Central memory CD4-positive, alpha-beta T cell (primary cell): ENCODE measurements around the gene DOCK10.

Experiments used
- DNase-seq: peaks from one replicate; pipeline ENCODE4 v3.0.0; 2022

DOCK10 gene

DNA sequence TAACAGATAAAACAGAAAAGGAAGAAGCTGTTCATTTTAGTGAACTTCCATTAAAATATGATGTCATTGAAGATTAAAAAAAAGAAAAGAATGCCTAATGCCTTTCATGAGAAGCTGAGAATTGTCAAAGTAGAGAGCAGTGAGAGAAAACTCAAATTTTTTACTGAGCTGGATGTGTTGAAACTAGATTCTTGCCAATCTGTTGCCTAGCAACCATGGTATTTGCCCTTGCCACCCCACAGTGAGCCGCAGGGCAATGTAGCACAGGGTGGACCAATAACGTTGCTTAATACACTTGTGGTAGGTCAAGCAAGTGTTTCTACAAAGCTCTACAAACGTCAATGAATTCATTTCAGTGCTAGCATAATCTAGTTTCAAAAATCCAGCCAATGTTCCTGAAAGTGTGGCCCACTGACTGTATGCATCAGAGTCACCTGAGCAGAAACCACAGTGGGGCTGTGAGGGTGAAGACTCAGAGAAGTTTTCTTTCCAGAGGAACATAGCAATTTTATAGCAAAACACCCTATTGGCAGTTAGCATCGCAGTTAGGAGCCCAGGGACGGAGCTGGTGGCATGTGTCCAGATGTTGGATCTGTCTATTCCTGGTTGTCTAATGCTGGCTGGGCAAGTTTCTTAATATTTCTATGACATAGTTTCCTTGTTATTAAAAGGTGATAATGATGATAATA, 132.2 kb downstream of the DOCK10 start:
- DNase-seq, result peak; percentile 28

DNA sequence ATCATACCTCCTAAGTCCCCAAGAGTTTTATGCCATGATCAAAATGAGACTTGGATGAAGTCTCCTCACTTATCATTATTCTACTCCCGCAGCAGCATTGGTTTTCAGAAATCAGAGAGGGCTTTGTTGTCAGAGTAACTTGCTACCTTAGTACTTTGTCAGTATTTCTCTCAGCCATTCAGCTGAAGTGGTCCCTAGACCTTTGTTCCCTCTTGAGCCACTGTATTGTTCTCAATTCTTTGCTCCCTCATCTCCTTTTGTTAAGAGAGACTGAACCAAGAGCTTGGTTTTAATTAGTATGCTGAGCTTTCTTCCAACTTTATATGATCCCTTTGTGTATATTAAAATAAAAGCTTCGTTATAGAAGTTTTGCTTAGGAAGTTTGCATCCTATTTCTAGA, 133.4 kb downstream of the DOCK10 start:
- DNase-seq, result no peak

DNA sequence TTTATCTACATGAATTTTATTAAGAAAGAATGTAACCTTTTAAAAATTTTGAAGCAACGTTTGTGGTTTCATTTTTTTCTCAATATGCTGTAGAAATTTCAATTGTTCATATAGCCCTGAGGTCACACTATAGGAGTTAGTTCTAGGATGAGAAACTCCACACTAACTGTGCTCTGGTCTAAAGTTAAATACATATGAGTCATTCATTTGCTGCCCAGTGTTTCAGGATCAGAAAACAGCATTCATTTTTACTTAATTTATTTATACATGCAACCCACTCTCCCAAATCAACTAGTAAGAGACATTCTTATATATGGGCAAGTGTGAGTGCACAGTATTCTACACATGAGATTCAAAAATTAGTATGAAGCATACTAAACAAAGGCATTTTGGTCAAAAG, 137.9 kb downstream of the DOCK10 start:
- DNase-seq, result no peak

DNA sequence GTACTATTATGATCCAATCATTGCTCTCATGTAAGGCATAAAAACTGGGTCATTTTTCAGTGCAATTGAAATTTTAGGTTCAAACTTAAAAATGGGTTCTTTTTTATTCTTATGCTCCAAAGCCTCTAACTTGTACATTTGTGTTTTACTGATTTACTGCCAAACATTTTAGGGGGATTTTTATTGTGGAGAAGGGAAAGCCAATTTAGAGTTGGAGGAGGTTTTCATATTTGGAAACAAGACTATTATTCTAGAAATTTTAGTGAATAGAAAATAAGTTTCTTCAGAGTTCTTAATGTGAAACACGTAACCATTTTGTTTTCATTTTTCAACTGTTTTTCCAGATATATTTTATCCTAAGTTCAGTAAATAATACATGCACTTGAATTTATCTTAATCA, 138.6 kb downstream of the DOCK10 start:
- DNase-seq, result no peak

DNA sequence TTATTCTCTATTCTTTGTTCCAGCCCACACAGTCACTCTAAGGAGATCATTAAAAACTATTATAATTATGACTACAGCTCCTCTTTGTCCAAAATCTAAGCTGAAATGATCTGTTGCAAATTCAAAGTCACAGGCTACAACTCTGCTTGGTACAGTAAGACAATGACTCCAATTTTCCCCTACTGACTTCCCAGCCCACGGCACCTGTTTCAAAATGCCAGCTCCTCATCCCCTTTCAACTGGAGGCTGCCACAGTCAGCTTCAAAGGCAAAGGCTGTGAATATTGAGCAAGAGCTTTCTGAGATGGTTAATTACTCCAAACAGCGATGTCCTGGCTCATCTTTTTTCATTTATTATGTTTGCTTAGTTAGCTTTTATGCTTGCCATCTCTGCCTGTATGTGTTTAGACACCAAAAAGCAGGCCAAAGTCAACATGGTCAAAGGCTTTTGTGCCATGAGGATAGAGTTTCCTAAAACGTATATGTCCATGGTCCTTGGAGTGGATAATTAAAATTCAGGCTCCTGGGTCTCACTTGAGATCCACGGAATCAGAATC, 141.1 kb downstream of the DOCK10 start:
- no peak for DNase-seq

DNA sequence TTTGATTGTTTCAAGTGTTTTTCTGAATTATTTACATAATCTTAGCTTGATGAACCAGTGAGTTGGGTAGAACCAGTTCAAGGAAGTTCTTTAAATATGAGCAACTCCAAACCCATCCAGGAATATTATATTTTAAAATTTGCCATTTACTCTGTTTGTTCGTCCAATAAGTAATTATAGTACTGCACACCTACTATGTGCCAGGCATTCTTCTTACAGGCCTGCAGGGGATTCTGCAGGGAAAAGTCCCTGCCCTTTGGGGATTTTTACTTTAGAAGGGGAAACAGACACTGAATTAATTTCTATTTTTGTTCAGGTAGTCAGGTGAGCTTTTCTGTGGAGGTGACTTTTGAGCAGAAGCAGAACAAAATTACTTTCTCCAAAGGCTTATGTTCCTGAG, 146.9 kb downstream of the DOCK10 start:
- no peak for DNase-seq

DNA sequence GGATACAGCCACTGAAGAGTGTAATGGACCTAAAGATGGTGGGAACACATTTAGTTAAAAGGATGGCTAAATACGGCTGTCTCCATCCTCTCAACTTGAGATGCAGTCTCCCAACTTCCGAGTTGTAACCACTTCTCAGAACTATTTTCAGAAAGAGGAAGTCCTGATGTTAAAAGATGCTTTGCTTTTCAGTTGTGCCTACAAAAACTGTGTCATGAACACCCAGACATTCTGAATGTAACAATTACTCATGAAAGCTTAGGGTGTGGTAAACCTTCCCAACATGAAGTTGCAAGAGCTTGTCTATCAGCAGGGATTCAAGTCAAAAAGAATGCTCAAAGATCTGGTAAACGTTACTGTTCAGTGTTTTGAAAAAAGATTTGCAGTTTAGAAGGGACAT, 147.9 kb downstream of the DOCK10 start:
- no peak for DNase-seq

DNA sequence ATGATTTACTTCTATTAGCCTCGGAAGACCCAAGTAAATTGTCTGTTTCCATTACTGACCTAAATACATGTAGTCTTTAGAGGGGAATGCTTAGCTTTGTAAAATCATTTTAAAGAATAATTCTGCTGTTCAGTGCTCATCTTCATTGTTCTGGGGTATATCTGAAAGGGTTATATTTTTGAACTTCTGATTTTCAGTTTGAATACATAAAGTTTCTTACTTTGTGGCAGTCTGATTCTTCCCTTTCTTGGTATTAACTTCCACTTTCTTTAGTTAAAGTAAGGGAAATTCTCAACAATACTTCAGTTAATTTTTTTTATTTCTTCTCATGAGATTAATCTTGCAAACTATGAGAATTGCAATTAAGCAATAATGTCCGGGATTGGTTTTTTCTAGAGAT, 148.4 kb downstream of the DOCK10 start:
- no peak for DNase-seq

DNA sequence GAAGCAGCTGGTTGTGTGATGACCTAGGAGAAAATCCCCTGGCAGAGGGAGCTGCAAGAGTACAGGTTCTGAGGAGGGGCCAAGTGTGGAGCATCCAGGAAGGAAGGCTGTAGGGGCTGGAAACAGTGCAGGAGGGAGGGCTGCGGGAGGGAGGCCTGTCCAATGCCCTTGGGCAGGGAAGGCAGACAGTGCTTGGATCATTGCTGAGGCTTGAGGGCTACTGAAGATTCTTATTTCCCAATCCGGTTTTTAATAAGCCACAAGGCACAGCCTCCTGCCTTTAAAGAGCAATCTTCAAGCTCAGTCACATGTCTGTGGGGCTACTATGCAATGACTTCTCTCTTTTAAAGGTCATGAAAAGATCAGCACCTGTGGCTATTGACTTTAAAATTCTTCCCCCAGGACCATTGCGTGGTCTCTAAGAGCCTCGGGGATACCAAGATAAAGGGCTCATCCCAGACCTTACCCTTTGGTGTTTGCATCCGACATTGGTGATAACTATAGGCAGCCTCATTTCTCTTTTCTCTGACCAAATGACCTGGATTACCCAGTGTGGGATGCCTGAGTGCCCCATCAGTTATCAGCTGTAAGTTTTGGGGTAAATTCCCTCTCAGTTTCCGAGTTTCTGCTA, 149.6 kb downstream of the DOCK10 start:
- DNase-seq, result no peak

DNA sequence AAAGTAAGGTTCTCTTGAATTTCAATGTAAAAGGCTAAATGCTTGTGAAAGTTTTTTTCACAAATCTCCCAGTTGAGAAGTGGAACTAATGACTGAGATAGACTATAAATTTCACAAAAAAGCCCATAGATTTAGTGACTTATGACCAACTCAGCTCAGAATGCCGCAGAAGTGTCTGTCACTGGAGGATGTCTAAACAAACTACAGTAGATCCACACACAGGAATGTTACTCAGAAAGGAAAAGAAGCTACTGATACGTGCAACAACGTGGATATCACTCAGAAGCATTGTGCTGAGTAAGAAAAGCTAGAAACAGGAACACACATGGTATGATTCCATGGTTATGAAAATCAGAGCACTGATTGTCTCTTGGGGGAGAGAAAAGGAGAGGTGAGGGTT, 151.9 kb downstream of the DOCK10 start:
- DNase-seq, result no peak

DNA sequence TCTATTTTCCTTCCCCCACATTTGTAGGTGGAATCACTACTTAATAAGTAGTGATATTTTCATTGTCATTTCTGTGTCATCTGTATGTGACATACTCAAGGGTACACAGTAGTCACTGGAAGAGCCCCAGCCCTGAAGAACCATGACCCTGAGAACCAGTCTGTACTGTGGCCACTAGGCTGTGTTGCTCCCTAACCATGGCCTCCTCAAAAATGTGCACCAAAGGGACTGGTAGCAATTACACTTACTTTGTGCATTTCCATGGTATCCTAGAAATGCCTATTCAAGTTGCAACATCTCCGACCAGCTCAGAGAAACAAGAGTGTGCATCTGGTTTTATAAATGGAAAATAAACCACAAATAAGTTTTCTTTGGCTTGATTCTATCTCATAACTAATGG, 155.1 kb downstream of the DOCK10 start:
- no peak for DNase-seq

DNA sequence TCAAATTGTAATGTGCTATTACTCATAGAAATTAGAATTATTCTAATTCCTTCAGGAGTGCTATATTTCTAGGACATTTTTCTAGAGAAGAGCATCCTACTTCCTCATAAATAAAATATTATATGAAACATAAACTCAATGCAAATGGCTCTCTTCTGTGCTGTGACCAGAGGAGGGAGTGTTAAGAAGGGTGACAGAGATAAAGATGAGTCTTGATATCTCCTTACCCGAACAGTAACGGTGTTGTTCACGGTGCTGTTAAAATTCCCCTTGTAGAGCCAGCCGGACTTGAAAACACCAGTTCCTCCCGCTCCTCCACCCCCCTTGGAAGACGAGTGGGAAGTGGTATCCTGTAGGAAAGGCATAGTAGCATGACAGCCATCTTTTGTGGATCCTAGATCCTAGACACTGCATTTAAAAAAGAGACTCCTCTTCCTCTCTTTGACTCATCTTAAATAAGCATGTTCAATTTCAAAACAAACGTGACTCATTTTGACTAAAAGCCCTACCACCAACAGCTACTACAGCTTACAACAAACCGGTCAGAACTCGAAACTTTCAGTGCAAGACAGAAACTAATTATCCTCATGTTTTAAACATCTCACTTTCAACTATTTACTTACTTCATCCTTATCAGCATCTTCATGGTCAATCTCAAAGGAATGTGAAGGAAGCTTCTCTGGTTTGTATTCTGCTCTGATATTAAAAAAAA, 156.3 kb downstream of the DOCK10 start:
- DNase-seq, result no peak

DNA sequence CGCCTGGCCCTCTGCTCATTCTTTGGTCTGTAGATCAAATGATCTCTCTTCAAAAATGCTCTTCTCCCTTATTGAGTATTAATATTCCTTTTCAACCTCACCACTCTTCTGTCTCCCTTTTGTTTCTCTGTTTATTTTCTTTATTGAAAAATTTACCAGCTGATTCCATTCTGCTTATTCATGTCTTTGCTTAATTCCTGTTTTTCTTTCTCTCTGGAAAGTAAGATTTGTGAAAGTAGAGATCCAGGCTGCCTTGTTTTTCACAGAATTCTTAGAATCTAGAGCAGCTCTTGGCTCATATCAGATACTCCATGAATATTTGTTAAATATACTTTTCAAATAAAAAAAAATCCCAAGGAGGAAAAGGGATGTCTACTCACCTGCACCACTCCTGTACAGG, 157.0 kb downstream of the DOCK10 start:
- DNase-seq, result no peak

DNA sequence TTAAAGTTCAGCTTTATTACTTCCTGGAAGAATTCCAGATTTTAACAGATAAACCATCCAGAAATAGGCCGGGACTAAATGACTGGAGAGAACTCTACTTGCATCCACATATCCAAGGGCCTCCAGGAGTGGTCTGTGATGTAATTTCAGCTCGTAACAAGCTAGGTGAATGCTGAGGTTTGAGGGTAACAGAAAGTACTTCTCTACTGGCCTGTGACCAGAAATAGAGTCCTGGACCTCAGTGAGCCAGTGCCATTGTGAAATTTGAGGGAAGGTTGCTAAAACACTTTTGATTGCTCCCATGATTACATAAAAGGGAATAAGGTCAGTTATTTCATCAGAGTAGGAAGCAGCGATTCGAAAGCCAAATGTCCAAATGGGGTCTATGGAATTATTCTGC, 158.1 kb downstream of the DOCK10 start:
- DNase-seq, result no peak

DNA sequence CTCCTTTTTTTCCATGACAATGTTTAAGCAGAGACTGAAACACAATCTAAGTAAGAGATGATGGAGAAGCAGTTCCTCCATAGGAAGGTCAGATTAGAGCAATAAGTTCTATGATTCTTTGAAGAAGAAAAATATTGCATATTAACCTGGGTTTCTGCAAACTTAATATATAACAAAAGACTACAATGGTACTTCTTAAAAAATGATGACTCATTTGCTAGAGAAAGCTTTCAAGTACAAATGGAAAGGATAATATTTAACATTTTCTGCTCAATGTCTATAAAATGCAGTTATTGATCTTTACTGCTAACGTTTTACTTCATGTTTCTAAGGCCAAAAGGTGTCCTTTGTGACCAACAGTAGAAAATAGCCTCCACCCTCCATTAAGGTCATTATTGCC, 158.6 kb downstream of the DOCK10 start:
- DNase-seq, result no peak

DNA sequence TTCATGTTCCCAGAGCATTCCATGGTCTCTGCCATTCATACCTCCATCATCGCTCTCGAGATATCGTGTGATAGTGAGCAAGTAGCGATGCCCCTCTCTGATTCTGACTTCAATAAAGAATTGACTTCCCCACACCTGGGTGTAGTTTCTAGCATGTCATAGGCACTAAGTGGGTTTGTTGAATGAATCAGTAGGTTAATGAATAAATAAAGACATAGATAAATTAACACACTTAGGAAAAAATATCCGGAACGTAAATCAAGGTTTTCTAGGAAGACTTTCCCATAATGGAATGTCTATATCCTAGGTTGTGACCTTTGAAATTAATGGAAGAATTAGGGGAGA, 159.1 kb downstream of the DOCK10 start:
- DNase-seq, result no peak

DNA sequence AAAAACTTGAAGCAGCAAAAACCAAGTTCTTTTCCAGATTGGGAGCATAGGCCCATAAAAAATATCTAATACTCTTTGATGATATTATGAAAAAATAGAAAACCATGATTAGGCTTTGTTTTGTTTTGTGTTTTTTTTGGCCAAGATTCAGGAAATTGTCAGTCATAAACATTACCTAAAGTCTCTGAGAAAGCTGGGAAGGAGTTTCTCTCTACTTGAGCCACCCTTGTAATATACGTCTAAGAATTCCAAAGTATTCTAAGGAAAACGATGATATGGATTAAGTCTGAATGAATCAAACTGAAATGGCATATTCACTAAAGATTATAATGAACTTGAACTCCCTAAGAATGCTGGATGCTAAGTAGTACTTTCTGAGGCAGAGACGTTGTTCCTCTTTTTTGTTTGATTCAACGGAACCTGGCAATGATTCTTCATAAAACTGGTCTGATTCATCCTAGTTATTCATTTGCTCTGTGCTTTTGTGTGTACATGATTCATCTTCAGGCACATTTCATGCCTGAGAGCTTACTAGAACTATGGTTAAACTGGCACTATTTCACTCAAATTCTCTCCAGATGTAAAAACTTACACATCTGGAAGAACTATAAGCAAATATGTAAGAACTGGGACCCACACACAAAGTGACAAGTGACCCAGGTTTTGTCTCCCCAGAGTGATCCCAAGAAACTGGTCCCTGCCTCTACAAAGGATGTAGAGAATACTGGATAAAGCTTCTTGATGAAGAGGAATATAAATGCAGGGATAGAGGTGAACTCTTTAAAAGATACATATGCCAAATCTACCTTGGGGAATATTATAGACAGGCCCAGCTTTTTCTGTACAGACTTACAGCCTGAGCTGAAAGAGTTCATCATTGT, 159.7 kb downstream of the DOCK10 start:
- no peak for DNase-seq

DNA sequence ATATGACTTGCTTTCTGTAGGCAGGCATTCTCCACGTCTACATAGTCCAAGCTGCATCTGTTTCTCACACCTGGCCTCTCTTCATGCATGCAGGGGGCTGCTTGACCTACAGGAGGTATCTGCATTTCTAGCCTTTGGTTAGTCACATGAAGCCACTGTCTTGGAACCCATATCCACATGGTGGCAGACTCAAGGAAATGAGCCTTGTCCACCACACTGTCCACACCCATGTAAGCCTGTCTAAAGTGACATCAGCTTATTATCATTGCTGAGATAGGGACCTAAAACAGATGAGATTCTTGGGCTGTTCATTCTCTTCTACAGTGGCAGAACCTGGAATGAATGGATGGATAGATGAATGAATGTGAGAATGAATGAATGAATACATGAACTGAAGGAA, 160.4 kb downstream of the DOCK10 start:
- DNase-seq, result no peak

DNA sequence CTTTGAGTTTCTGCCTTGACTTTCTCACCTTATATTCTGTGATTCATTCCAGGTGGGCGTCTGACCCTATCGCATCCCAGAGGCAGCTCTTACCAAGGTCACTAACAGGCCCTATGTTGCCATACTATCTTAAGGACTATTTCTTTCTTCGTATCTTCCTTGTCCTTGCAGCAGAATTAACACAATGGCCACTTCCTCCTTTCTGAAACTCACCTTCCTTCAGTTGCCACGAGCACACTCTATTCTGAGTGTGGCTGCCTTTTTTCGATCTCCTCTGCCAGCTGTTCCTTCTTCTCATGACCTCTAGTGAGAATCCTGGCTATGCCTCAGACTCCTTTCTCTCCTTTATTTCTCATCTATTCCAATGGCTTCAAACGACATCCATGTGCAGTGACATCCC, 165.7 kb downstream of the DOCK10 start:
- no peak for DNase-seq

DNA sequence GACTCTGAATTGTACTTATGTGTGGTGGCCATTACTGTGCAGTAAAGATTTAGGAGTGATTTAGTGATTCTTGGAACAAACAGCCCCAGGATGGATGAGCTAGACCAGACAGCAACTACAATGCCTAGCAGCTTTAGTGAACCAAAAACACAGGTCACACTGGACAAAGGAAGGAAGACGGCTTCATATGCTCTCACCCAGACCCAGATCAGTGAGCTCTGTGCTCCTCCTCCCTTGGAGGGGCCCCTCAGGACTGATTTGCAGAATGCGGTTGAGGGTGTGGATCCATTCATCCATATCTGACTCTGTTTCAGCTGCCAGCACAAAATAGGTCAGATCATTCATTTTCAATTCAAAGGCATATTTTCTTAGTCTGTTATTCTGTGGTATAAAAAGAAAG, 166.4 kb downstream of the DOCK10 start:
- no peak for DNase-seq

DNA sequence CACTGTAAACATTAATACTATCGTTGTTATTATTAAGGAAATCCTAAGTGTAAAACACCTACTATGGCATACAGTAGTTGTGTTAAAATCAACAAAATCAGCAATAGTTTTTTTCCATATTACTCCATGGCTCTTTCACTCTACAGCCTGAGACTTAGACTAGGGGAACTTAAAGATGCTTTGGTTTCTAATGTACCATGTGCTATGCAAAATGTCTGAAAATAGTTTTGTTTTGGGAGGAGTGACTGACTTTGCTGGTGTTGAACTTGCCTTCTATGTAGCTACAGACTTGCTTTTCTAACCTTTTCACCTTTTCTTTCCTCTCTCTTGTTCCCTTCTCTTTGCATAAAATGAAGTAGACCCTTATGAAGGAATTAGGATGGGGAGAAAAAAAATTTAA, 167.1 kb downstream of the DOCK10 start:
- no peak for DNase-seq

DNA sequence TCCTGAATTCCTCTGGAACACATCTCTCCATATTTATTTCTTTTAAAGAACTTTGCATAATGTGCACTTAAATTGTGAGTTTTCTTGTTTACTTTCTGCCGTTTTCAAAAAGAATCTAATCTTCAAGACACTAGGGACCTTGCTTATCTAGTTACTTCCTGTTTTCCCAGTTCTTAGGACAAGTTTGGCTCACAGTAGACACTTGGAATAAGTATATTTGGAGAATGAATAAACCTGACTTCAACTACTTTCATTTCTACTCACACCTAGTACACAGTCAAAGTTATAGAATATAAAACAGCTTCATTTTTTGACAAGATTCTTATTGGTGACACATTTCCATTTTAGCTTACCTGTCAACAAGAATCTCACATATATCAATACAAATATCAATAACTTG, 170.5 kb downstream of the DOCK10 start:
- no peak for DNase-seq

DNA sequence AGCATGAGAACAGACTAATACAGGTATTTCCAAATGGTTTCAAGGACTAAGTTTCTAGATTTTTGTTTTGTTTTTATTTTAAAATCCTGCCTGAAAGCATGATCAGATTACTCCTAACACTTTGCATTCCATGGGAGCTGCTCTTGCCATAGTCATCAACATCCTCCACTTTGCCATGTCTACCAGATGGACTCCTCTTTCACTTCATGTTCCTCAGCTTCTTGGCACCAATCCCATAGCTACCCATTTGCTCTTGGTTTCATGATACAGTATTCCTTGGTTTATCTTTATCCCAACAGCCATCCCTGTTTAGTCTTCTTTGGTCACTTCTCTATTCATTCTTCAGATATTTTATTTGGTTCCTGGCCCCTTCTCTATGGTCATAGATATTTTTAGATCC, 171.9 kb downstream of the DOCK10 start:
- no peak for DNase-seq
